ENCODE results near the gene ITGB2. TPM values are rescaled to one million over a fixed set of nuclear protein-coding genes. Genes with fewer than 3 reads are reported as not detected.

ITGB2 gene
- polyA plus RNA-seq, 3 donors from 2014 or later, result 1,416 to 2,161 (median 1,452) TPM

DNA sequence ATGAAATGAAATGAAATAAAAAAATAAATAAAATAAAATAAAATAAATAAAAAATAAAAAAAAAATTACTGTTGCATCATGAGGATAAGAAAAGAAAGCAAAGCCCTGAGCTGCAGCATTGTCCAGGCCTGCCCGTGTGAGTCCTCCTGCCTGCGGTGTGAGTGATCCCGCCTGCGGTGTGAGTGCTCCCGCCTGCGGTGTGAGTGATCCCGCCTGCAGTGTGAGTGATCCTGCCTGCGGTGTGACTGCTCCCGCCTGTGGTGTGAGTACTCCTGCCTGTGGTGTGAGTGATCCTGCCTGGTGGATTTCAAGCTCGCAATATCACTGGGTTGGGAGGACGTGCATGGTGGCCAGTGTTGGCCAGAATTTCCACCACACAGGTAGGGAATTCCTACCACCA lies 24.8 kb downstream of the ITGB2 start:
- Mint-ChIP-seq H3K36me3 (peaks cover 8 to 27% (median 14%) of the 10 kb centered on the region in 3 donors), H3K4me1 (peaks cover 26 to 30% of the 10 kb centered on the region in 2 donors), H3K4me3 (no peak overlapping the region), H3K27me3 (ENCODE audit: low read depth in 3 of 3) (peaks cover 7 to 16% (median 10%) of the 10 kb centered on the region in 3 donors), H3K9me3 (no peaks in the 10 kb centered on the region), H3K27ac (peak overlapping the region in 5 of 6 donors; percentile 3 to 46 (median 36))
- DNase-seq, result no peak

DNA sequence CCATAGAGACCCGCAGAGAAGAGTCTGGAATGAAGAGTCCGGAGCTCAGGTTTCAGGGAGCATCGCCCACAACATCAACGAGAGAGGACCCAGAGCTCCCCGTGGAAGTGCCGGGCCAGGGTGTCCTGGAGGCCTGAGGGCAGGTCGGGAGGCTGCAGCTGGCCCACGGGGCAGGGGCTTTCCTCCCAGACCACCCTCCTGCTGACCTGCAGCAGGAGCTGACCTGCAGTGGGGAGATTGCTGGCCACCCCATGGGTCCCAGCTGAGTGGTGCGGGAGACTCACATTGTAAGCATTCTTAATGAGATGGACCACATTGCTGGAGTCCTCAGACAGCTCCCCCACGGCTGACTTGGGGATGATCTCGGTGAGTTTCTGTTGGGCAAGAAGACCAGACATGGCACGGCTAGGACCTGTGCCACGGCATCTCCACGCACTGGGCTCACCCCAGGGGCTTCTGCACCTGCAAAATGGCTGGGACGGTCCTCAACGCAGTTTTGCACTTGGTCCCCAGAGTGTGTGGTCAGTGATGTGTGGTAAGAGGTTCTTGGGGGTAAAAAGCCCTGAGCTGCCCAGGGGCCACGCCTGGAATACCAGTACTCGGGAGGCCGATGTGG lies 25.9 kb downstream of the ITGB2 start:
- H3K9me3 Mint-ChIP-seq, result no peaks in the 10 kb centered on the region
- peaks cover 26 to 28% of the 10 kb centered on the region in 2 donors for H3K4me1 Mint-ChIP-seq
- H3K4me3 Mint-ChIP-seq, result no peak overlapping the region
- H3K36me3 Mint-ChIP-seq, result peaks cover 8 to 23% (median 14%) of the 10 kb centered on the region in 3 donors
- peak overlapping the region in 4 of 6 donors; percentile 17 to 76 (median 30) for H3K27ac Mint-ChIP-seq
- no peak for DNase-seq
- H3K27me3 Mint-ChIP-seq (ENCODE audit: low read depth in 3 of 3), result peaks cover 10 to 14% (median 11%) of the 10 kb centered on the region in 3 donors

GRCh38 chr21:44893948-44894656 lies 26.6 kb downstream of the ITGB2 start:
- Mint-ChIP-seq H3K9me3 (no peaks in the 10 kb centered on the region), H3K4me3 (no peak overlapping the region), H3K36me3 (peaks cover 8 to 23% (median 14%) of the 10 kb centered on the region in 3 donors), H3K27me3 (ENCODE audit: low read depth in 3 of 3) (peaks cover 10 to 18% (median 12%) of the 10 kb centered on the region in 3 donors), H3K27ac (peak overlapping the region; percentile 44 to 91 (median 80)), H3K4me1 (peaks cover 26 to 28% of the 10 kb centered on the region in 2 donors)
- no peak for DNase-seq

GRCh38 chr21:44893278-44893556 lies 27.5 kb downstream of the ITGB2 start:
- peaks cover 22 to 24% of the 10 kb centered on the region in 2 donors for H3K4me1 Mint-ChIP-seq
- no peaks in the 10 kb centered on the region for H3K9me3 Mint-ChIP-seq
- no peak for DNase-seq
- peaks cover 5 to 18% (median 10%) of the 10 kb centered on the region in 3 donors for H3K36me3 Mint-ChIP-seq
- no peak overlapping the region for H3K4me3 Mint-ChIP-seq
- H3K27me3 Mint-ChIP-seq (ENCODE audit: low read depth in 3 of 3), result peaks cover 9 to 18% (median 12%) of the 10 kb centered on the region in 3 donors
- peak overlapping the region; percentile 44 to 87 (median 75) for H3K27ac Mint-ChIP-seq

DNA sequence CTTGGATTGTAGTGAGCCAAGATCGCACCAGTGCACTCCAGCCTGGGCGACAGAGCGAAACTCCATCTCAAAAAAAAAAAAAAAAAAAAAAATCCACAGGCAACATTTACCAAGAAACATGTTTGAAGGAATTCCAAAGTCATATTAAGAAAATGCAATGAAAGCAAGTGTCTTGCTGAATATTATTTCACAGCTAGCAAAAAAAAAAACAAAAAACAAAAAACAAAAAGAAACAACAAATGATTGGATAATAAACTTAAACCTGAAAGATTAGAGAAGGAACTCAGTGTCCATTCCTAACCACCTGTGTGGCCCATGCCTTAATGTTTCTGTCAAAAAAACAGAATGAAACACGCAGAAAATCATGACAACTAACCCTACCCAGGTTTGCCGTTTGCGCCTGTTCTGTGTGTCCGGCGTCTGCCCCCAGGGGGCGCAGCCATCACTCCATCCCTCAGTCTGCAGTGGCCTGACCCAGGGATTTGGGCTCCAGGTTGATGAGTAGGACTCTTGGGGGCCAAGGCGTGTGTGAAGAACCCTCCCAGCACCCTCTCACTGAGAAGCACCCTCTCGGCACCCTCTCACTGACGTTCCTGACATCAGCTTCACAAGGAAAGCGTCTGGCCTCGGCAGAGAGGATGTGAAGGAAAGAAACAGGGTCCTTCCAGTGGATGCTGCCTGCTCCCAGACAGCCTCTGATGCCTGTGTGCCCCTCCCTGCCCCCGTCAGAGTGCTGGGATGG lies 28.0 kb downstream of the ITGB2 start:
- peak; percentile 73 to 77 (median 75) for DNase-seq
- H3K36me3 Mint-ChIP-seq, result peaks cover 5 to 16% (median 10%) of the 10 kb centered on the region in 3 donors
- H3K27ac Mint-ChIP-seq, result peak overlapping the region; percentile 44 to 87 (median 76)
- peaks cover 10 to 18% (median 12%) of the 10 kb centered on the region in 3 donors for H3K27me3 Mint-ChIP-seq (ENCODE audit: low read depth in 3 of 3)
- no peaks in the 10 kb centered on the region for H3K9me3 Mint-ChIP-seq
- H3K4me3 Mint-ChIP-seq, result no peak overlapping the region
- peaks cover 19 to 24% of the 10 kb centered on the region in 2 donors for H3K4me1 Mint-ChIP-seq

DNA sequence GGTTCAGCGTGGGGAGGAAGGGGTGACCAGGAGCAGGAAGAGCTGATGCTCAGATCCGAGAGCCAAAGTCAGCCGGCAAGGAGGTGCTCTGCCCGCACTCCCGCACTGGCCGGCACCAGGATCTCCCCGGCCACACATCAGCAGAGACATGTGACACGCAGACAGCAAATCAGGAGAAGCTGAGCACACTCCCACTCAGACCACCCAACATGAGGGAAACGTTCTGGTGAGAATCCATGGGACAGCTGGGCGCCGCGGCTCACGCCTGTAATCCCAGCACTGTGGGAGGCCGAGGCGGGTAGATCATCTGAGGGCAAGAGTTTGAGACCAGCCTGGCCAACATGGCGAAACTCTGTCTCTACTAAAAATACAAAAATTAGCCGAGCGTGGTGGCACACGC lies 28.6 kb downstream of the ITGB2 start:
- H3K36me3 Mint-ChIP-seq, result peaks cover 8 to 16% (median 10%) of the 10 kb centered on the region in 3 donors
- H3K27ac Mint-ChIP-seq, result peak overlapping the region in 2 of 6 donors; percentile 29 to 87
- no peak for DNase-seq
- peaks cover 8 to 20% (median 15%) of the 10 kb centered on the region in 3 donors for H3K27me3 Mint-ChIP-seq (ENCODE audit: low read depth in 3 of 3)
- H3K9me3 Mint-ChIP-seq, result no peaks in the 10 kb centered on the region
- peaks cover 19 to 28% of the 10 kb centered on the region in 2 donors for H3K4me1 Mint-ChIP-seq
- H3K4me3 Mint-ChIP-seq, result no peak overlapping the region

DNA sequence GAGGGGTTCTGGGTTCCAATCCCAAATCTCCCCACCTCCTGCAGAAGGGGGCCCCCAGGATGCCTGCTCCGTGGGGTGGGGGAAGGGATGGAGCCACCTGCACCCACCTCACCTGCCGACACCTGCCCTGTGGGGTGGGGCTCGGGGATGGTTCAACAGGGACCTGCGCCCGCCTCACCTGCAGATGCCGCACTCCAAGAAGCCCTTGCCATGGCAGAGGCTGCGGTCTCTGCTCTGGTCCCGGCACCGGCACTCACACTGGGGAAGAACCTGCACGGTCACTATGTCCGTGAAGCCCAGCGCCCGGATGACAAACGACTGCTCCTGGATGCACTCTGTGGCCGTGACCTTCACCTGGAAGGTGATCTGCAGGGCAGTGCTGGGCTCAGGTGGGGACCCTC lies 29.1 kb downstream of the ITGB2 start:
- no peak for DNase-seq
- Mint-ChIP-seq H3K9me3 (no peaks in the 10 kb centered on the region), H3K4me1 (peaks cover 22 to 30% of the 10 kb centered on the region in 2 donors), H3K27ac (no peak overlapping the region), H3K27me3 (ENCODE audit: low read depth in 3 of 3) (peaks cover 13 to 20% (median 17%) of the 10 kb centered on the region in 3 donors), H3K4me3 (no peak overlapping the region), H3K36me3 (peaks cover 8 to 16% (median 10%) of the 10 kb centered on the region in 3 donors)

DNA sequence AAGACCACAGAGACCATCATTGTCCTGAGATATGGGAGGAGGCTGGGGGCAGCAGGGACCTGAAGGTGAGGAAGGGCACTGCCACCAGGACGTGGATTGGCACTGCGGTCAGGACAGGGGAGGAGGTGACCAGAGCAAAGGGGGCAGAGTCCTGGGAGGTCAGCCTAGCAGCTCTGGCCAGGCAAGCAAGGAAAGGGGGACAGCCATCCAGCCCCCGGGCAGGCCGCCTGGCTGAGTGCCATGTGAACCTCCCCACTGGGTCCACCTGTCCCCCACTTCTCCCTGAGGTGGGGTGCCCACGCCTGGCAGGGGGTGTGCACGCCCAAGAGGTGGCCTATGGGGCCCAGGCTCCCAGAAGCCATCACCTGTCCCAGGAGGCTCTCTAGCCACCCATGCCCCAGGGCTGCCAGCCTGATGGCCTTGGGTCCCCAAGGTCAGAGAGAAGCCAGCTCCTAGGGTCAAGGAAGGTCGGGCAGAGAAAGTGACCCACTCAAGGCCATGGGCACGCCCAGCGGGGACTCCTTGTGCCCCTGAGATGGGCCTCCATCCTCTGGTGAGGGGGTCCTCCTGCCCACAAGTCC lies 29.6 kb downstream of the ITGB2 start:
- peak overlapping the region in 1 of 6 donors; percentile 61 for H3K27ac Mint-ChIP-seq
- H3K4me3 Mint-ChIP-seq, result no peak overlapping the region
- peaks cover 16 to 23% (median 17%) of the 10 kb centered on the region in 3 donors for H3K27me3 Mint-ChIP-seq (ENCODE audit: low read depth in 3 of 3)
- no peak for DNase-seq
- H3K36me3 Mint-ChIP-seq, result peaks cover 11 to 15% (median 12%) of the 10 kb centered on the region in 3 donors
- no peaks in the 10 kb centered on the region for H3K9me3 Mint-ChIP-seq
- peaks cover 28 to 35% of the 10 kb centered on the region in 2 donors for H3K4me1 Mint-ChIP-seq

DNA sequence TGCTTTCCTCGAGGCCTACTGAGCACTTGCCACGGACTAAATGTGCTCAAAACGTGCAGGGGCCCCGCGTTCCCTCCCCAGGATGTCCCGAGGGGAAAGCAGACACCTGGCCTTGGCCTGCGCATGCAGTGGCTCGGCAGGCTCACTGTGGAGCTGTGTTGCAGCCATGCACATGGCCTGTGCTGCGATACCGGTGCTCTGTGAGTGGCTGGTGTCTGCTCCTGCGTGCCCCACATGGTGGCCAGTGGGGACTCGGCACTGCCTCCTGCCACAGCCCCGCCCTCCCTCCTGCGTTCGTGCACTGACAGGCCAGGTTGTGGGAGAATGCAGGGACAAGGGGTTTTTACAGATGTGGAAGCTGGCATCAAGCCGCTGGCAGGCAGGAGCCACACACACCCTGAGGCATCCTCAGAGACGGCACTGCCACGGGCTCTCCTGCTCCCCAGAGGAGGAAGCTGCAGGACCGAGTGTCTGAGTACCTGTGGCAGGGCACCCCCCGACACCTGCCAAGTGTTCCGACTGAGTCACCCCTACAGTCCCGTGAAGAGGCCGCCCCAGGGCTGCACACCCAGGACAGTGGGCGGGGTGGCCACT lies 30.3 kb downstream of the ITGB2 start:
- H3K27ac Mint-ChIP-seq, result peak overlapping the region in 1 of 6 donors; percentile 61
- H3K36me3 Mint-ChIP-seq, result peaks cover 14 to 19% (median 17%) of the 10 kb centered on the region in 3 donors
- no peaks in the 10 kb centered on the region for H3K9me3 Mint-ChIP-seq
- peaks cover 32 to 38% of the 10 kb centered on the region in 2 donors for H3K4me1 Mint-ChIP-seq
- H3K4me3 Mint-ChIP-seq, result no peak overlapping the region
- peaks cover 17 to 27% (median 18%) of the 10 kb centered on the region in 3 donors for H3K27me3 Mint-ChIP-seq (ENCODE audit: low read depth in 3 of 3)
- DNase-seq, result no peak

DNA sequence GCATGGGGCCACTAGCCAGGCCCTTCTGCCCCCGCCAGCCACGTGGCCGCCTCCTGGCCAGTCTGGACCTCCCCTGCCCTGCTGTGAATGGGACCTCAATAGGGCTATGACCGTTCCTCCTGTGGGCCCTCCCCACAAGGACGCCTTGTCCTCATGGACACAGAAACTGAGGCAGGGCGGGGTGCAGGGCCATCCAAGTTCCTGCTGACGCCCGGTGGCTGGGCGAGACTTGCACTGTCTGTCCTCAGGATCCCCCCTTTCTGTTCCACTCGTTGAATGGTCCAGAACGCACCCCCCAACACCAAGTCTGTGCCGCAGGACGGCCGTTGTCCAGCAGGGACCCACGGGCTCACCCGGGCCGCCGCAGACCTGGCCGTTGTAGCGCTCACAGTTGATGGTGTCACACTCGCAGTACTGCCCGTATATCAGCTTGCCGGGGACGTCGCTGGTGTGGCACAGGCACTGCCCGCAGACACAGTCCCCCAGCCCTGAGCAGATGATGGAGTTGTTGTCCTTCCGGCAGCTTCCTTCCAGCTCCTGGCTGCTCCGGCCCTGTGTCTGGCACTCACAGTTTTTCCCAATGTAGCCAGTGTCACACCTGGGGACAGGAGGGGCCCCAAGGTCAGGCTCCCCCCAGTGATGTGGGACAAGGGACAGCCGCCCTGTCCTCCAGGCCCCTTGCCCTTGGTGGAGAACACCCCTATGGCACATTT lies 30.9 kb downstream of the ITGB2 start:
- H3K27ac Mint-ChIP-seq, result peak overlapping the region in 1 of 6 donors; percentile 24
- DNase-seq, result no peak
- no peak overlapping the region for H3K4me3 Mint-ChIP-seq
- peaks cover 15 to 27% (median 17%) of the 10 kb centered on the region in 3 donors for H3K27me3 Mint-ChIP-seq (ENCODE audit: low read depth in 3 of 3)
- peaks cover 32 to 34% of the 10 kb centered on the region in 2 donors for H3K4me1 Mint-ChIP-seq
- H3K9me3 Mint-ChIP-seq, result no peaks in the 10 kb centered on the region
- H3K36me3 Mint-ChIP-seq, result peaks cover 14 to 19% (median 18%) of the 10 kb centered on the region in 3 donors

GRCh38 chr21:44888581-44889550 lies 31.8 kb downstream of the ITGB2 start:
- Mint-ChIP-seq H3K36me3 (peaks cover 13 to 18% (median 17%) of the 10 kb centered on the region in 3 donors), H3K27ac (no peak overlapping the region), H3K9me3 (no peaks in the 10 kb centered on the region), H3K27me3 (ENCODE audit: low read depth in 3 of 3) (peaks cover 15 to 27% (median 16%) of the 10 kb centered on the region in 3 donors), H3K4me1 (peaks cover 32 to 34% of the 10 kb centered on the region in 2 donors), H3K4me3 (no peak overlapping the region)
- DNase-seq, result no peak

Measured in immature natural killer cell (primary cell).